Endothelial cell of umbilical vein (primary cell): ENCODE results near the gene HTRA3. TPM values are rescaled to one million over a fixed set of nuclear protein-coding genes. Genes with fewer than 3 reads are reported as not detected.

Source experiments
- BruUV-seq: library from RNA; stranded (reverse); fragments of 400-500 nt; replicated peaks from 2 replicates; lab custom pipeline; 2021; lab: Mats Ljungman, UMichigan
- CTCF ChIA-PET: fragments of 300-600, 350-600 bp; sonication (Branson Sonifier 250); formaldehyde crosslinking; loops from one replicate; lab custom pipeline; 2021; ENCODE audit warnings: antibody characterized with exemption, inconsistent platforms; lab: Charles Lee
- POLR2A ChIA-PET: fragments of 300-600, 350-600 bp; sonication (Branson Sonifier 250); formaldehyde crosslinking; loops from one replicate; lab custom pipeline; 2021; ENCODE audit warnings: antibody characterized with exemption, inconsistent platforms; lab: Charles Lee
- DNase-seq: peaks from one replicate; pipeline ENCODE4 v3.0.0-alpha.2; 2011; ENCODE audit warnings: low read depth, low spot score
- FAIRE-seq: peaks from 2 replicates; lab custom pipeline; 2011; peaks lifted over from hg19 to GRCh38; lab: Jason Lieb, UNC
- H2AFZ ChIP-seq: 2 replicates; pipeline ENCODE4 v1.6.0; 2012; ENCODE audit warnings: low read depth, low read length, control low read depth, inconsistent platforms
- H3K27ac ChIP-seq: 2 replicates; pipeline ENCODE4 v1.5.1; 2011; ENCODE audit warnings: low read depth, mild to moderate bottlenecking, control low read depth, low read length, moderate library complexity; ENCODE audit not compliant: insufficient read depth
- H3K27me3 ChIP-seq, 2 experiments: 2 replicates each; pipeline versions ENCODE4 v1.6.0 to v1.6.1; 2011; ENCODE audit warnings: low read length in 2 of 2, mixed read lengths in 1 of 2; ENCODE audit not compliant: control insufficient read depth in 2 of 2, insufficient read depth in 2 of 2
- H3K36me3 ChIP-seq, 2 experiments: 2 replicates in 1 of 2; 3 replicates in 1 of 2; pipeline ENCODE4 v1.5.1; 2011; ENCODE audit warnings: low read length in 2 of 2, mild to moderate bottlenecking in 1 of 2, moderate library complexity in 1 of 2; ENCODE audit not compliant: control insufficient read depth in 2 of 2, insufficient read depth in 2 of 2; ENCODE audit errors: extremely low read depth in 1 of 2
- H3K4me1 ChIP-seq: 3 replicates; pipeline ENCODE4 v1.5.1; 2011; ENCODE audit warnings: mild to moderate bottlenecking, low read length; ENCODE audit not compliant: control insufficient read depth, insufficient read depth; ENCODE audit errors: extremely low read depth
- H3K4me2 ChIP-seq: 2 replicates; pipeline ENCODE4 v1.6.1; 2011; ENCODE audit warnings: low read length, control low read depth, mixed read lengths; ENCODE audit not compliant: insufficient read depth
- H3K4me3 ChIP-seq, 3 experiments: fragments of 200-600 bp in 1 of 3; sonication (generic), shearing (Covaris generic) in 1 of 3; replicated peaks in 1 of 3; 2 replicates each; pipeline ENCODE4 v1.5.1; 2011 to 2016; ENCODE audit warnings: control low read depth in 3 of 3, low read length in 3 of 3, mild to moderate bottlenecking in 2 of 3, inconsistent platforms in 1 of 3, low read depth in 1 of 3, moderate library complexity in 1 of 3; ENCODE audit not compliant: insufficient read depth in 1 of 3
- H3K79me2 ChIP-seq: 2 replicates; pipeline ENCODE4 v1.6.0; 2012; ENCODE audit warnings: low read length, inconsistent platforms; ENCODE audit not compliant: control insufficient read depth, insufficient read depth
- H3K9ac ChIP-seq: replicated peaks from 2 replicates; pipeline ENCODE3; 2011; ENCODE audit warnings: low read length, control low read depth; ENCODE audit not compliant: insufficient read depth; ENCODE audit errors: extremely low read depth
- H3K9me1 ChIP-seq: replicated peaks from 3 replicates; pipeline ENCODE4 v1.6.0; 2011; ENCODE audit warnings: mild to moderate bottlenecking, low read length; ENCODE audit not compliant: control insufficient read depth, insufficient read depth; ENCODE audit errors: extremely low read depth
- H3K9me3 ChIP-seq: replicated peaks from 2 replicates; pipeline ENCODE4 v1.5.1; 2012; ENCODE audit warnings: low read length, inconsistent platforms; ENCODE audit not compliant: control insufficient read depth, insufficient read depth
- H4K20me1 ChIP-seq: replicated peaks from 2 replicates; pipeline ENCODE3; 2011; ENCODE audit warnings: mild to moderate bottlenecking, low read length; ENCODE audit not compliant: control insufficient read depth, insufficient read depth; ENCODE audit errors: extremely low read depth
- EZH2 ChIP-seq: IDR thresholded peaks from 2 replicates; pipeline ENCODE4 v1.6.1; 2012; ENCODE audit warnings: borderline replicate concordance, low read depth, mild to moderate bottlenecking, moderate library complexity, low read length, inconsistent platforms; ENCODE audit not compliant: severe bottlenecking
- FOS ChIP-seq: IDR thresholded peaks from 2 replicates; pipeline ENCODE4 v1.6.1; 2011; ENCODE audit warnings: mild to moderate bottlenecking, low read length, moderate library complexity, borderline replicate concordance; ENCODE audit not compliant: insufficient read depth
- GATA2 ChIP-seq: IDR thresholded peaks from 2 replicates; pipeline ENCODE4 v1.7.0; 2011; ENCODE audit warnings: low read depth, mild to moderate bottlenecking, moderate library complexity, mixed read lengths, low read length; ENCODE audit not compliant: insufficient read length, insufficient read depth
- JUN ChIP-seq: IDR thresholded peaks from 2 replicates; pipeline ENCODE4 v1.6.1; 2011; ENCODE audit warnings: borderline replicate concordance, low read depth; ENCODE audit not compliant: insufficient read length, insufficient read depth
- MYC ChIP-seq: IDR thresholded peaks from one replicate; pipeline ENCODE4 v1.6.1; 2011; ENCODE audit warnings: mild to moderate bottlenecking, low read depth, low read length
- POLR2A ChIP-seq: IDR thresholded peaks from 2 replicates; pipeline ENCODE4 v1.6.1; 2012; ENCODE audit warnings: low read depth, mild to moderate bottlenecking, control low read depth, low read length
- POLR2AphosphoS5 ChIP-seq: IDR thresholded peaks from 2 replicates; pipeline ENCODE4 v1.6.1; 2012; ENCODE audit warnings: low read depth, mild to moderate bottlenecking, control low read depth, low read length, moderate library complexity; ENCODE audit not compliant: insufficient read depth
- dilution Hi-C: fragments of 300-500 bp; cut with MboI; formaldehyde crosslinking; loops from one replicate; pipeline ENCODE4 v1.15.0; 2019; ENCODE audit warnings: low sequenced_read_pairs; ENCODE audit not compliant: extremely low pct_ligation_motif_present
- intact Hi-C: fragments of 100-400 bp; cut with micrococcal nuclease; formaldehyde crosslinking; loops from one replicate; pipeline ENCODE4 v1.10.0; 2022
- polyA plus RNA-seq, 4 experiments: library from polyadenylated mRNA; depleted of rRNA in 3 of 4; stranded (reverse) in 3 of 4; unstranded in 1 of 4; fragments of >200 nt; gene quantifications; 2 replicates each; pipeline versions ENCODE4 v1.2.1 to v1.2.3, GENCODE V29; 2011 to 2012; ENCODE audit warnings: missing spikeins in 1 of 4
- total RNA-seq: library from RNA; stranded (reverse); gene quantifications from 2 replicates; pipeline ENCODE4 v1.2.3, GENCODE V29; 2021
- TF ChIP-seq, protein P1 (sequence below), 2 donors: IDR thresholded peaks; 1 replicate in 1 of 2; 2 replicates in 1 of 2; pipeline ENCODE4 v1.5.1; 2011; ENCODE audit warnings: low read length in 2 of 2, mild to moderate bottlenecking in 2 of 2, moderate library complexity in 2 of 2, control low read depth in 1 of 2, inconsistent platforms in 1 of 2, low read depth in 1 of 2; ENCODE audit not compliant: insufficient read depth in 1 of 2; ENCODE audit errors: extremely low read depth in 1 of 2
- TF ChIP-seq, protein P2 (sequence below): IDR thresholded peaks from 2 replicates; pipeline ENCODE4 v1.6.1; 2011; ENCODE audit not compliant: insufficient read depth, insufficient read length

Gene HTRA3
- total and polyA plus RNA-seq, 2 donors (not counting 3 experiments of a cell fraction or from before 2014, with no cell fraction given), result 9.0 to 12.0 TPM

DNA sequence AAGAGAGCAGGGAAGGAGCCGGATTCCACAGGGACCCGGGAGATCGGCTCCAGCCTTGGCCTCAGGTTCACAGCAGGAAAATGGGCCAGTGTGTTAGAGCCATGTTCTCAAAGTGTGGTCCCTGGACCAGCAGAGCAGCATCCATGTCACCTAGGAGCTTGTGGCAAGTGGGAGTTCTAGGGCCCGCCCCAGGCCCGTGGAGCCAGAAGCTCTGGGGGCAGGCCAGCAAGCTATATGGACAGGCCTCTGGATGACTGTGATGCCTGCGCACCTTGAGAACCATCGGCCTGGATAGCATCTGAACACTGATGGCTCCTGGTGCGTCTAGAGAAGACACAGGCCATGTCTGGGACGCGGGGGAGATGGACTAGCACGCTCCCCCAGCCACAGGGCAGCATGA lies 36.8 kb upstream of the HTRA3 start:
- no peaks in the 10 kb centered on the region for H3K27me3 ChIP-seq
- TF ChIP-seq FOS (no peak), JUN (no peak), POLR2A (no peak), MYC (no peak)
- H3K27ac ChIP-seq, result no peak overlapping the region
- ChIA-PET POLR2A (no interaction called here), CTCF (interaction anchor here (1.1 to 1.7 kb wide), 2 partner anchors 10 to 56 kb away, joined by 3 to 7 read pairs; no protein-coding TSS in a partner anchor)
- peaks cover 35 to 83% of the 10 kb centered on the region in 2 experiments for H3K36me3 ChIP-seq
- no peak for DNase-seq
- no peak for FAIRE-seq
- dilution Hi-C loops, result no loop called here
- H3K79me2 ChIP-seq, result peaks cover 12% of the 10 kb centered on the region
- no peaks in the 10 kb centered on the region for H4K20me1 ChIP-seq
- intact Hi-C loops, result no loop called here
- H3K9me1 ChIP-seq, result no peaks in the 10 kb centered on the region
- no peaks in the 10 kb centered on the region for H3K9me3 ChIP-seq
- no peak overlapping the region for H3K4me2 ChIP-seq
- BruUV-seq, result no TSS peak
- H3K4me1 ChIP-seq, result peaks cover 6% of the 10 kb centered on the region
- H3K4me3 ChIP-seq, result no peak overlapping the region
- no peak overlapping the region for H3K9ac ChIP-seq
- no peak overlapping the region for H2AFZ ChIP-seq

DNA sequence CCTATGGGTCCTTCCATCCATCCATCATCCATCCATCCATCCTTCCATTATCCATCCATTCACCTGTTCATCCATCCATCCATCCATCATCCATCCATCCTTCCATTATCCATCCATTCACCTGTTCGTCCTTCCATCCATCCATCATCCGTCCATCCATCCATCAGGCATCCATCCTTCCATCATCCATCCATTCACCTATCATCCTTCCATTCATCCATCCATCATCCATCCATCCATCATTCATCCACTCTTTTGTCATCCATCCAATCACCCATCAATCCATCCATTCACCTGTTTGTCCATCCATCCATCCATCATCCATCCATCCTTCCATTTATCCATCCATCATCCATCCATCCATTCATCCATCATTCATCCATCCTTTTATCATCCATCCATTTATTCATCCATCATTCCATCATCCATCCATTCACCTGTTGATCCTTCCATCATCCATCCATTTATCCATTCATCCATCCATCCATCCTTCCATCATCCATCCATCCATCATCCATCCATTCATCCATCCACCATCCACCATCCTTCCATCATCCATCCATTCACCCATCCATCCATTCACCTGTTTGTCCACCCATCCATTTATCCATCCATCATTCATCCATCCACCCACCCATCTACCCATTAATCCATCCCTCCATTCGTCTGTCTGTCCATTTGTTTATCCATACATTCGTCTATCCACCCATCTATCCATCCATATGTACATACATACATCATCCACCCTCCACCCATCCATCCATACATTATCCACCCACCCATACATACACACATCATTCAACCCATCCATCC lies 35.7 kb upstream of the HTRA3 start:
- BruUV-seq, result no TSS peak
- ChIA-PET POLR2A (no interaction called here), CTCF (no interaction called here)
- FAIRE-seq, result peak; percentile 28
- Histone ChIP-seq H3K27ac (no peak overlapping the region), H3K36me3 (peaks cover 29 to 81% of the 10 kb centered on the region in 2 experiments), H3K4me1 (no peaks in the 10 kb centered on the region), H4K20me1 (no peaks in the 10 kb centered on the region), H3K79me2 (peaks cover 10% of the 10 kb centered on the region), H3K4me2 (no peak overlapping the region), H3K27me3 (no peaks in the 10 kb centered on the region), H3K9me3 (no peaks in the 10 kb centered on the region), H3K4me3 (no peak overlapping the region), H2AFZ (no peak overlapping the region), H3K9me1 (no peaks in the 10 kb centered on the region), H3K9ac (no peak overlapping the region)
- dilution Hi-C loops, result no loop called here
- TF ChIP-seq, protein P1, sequence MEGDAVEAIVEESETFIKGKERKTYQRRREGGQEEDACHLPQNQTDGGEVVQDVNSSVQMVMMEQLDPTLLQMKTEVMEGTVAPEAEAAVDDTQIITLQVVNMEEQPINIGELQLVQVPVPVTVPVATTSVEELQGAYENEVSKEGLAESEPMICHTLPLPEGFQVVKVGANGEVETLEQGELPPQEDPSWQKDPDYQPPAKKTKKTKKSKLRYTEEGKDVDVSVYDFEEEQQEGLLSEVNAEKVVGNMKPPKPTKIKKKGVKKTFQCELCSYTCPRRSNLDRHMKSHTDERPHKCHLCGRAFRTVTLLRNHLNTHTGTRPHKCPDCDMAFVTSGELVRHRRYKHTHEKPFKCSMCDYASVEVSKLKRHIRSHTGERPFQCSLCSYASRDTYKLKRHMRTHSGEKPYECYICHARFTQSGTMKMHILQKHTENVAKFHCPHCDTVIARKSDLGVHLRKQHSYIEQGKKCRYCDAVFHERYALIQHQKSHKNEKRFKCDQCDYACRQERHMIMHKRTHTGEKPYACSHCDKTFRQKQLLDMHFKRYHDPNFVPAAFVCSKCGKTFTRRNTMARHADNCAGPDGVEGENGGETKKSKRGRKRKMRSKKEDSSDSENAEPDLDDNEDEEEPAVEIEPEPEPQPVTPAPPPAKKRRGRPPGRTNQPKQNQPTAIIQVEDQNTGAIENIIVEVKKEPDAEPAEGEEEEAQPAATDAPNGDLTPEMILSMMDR (IDR thresholded peaks at IDR 0.05; ENCODE audit: extremely low read depth in 1 of 2, insufficient read depth in 1 of 2, low read depth in 1 of 2, low read length in 2 of 2), result no peak
- TF ChIP-seq JUN, result no peak
- TF ChIP-seq FOS, result no peak
- no peak for TF ChIP-seq EZH2
- no peak for TF ChIP-seq MYC
- TF ChIP-seq, protein P2, sequence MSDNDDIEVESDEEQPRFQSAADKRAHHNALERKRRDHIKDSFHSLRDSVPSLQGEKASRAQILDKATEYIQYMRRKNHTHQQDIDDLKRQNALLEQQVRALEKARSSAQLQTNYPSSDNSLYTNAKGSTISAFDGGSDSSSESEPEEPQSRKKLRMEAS, result no peak
- TF ChIP-seq POLR2A, result no peak
- no peak for TF ChIP-seq POLR2AphosphoS5
- TF ChIP-seq GATA2, result no peak
- no peak for DNase-seq
- intact Hi-C loops, result no loop called here
